H1 (cell line): ENCODE results near the gene TCAF1. TPM values are rescaled to one million over a fixed set of nuclear protein-coding genes. Genes with fewer than 3 reads are reported as not detected.

Experiments used
- ASH2L ChIP-seq: fragments of 200-600, 300-600 bp; sonication (generic); IDR thresholded peaks from one replicate; pipeline ENCODE4 v1.7.1; 2017; ENCODE audit warnings: low read length
- ATF2 ChIP-seq: IDR thresholded peaks from 2 replicates; pipeline ENCODE4 v1.6.1; 2012; ENCODE audit warnings: low read length, inconsistent platforms
- BCL11A ChIP-seq, 2 experiments: IDR thresholded peaks; one replicate each; pipeline ENCODE4 v1.6.1; 2011; ENCODE audit warnings: low read depth in 2 of 2, low read length in 2 of 2, mild to moderate bottlenecking in 2 of 2
- CHD2 ChIP-seq: IDR thresholded peaks from 2 replicates; pipeline ENCODE4 v1.6.1; 2012; ENCODE audit warnings: low read length, improper control_type of control experiment
- EGR1 ChIP-seq: IDR thresholded peaks from 2 replicates; pipeline ENCODE4 v1.6.1; 2011; ENCODE audit warnings: low read depth, low read length, borderline replicate concordance
- FOSL1 ChIP-seq: IDR thresholded peaks from 2 replicates; pipeline ENCODE4 v1.6.1; 2011; ENCODE audit warnings: mild to moderate bottlenecking, low read depth, low read length, moderate library complexity; ENCODE audit not compliant: insufficient read depth
- MAFK ChIP-seq: IDR thresholded peaks from 2 replicates; pipeline ENCODE4 v1.6.1; 2012; ENCODE audit warnings: low read depth, mild to moderate bottlenecking, improper control_type of control experiment, low read length
- PHF8 ChIP-seq: fragments of 200-600 bp; sonication (generic); conservative IDR thresholded peaks from 2 replicates; pipeline ENCODE4 v1.7.1; 2012; ENCODE audit warnings: low read depth, mild to moderate bottlenecking, inconsistent platforms, low read length, moderate library complexity
- POLR2A ChIP-seq, 2 experiments: IDR thresholded peaks; 1 replicate in 1 of 2; 2 replicates in 1 of 2; pipeline ENCODE4 v1.6.1; 2011; ENCODE audit warnings: low read depth in 2 of 2, low read length in 2 of 2, mild to moderate bottlenecking in 2 of 2; ENCODE audit errors: control extremely low read depth in 1 of 2
- POLR2AphosphoS5 ChIP-seq: IDR thresholded peaks from 2 replicates; pipeline ENCODE4 v1.6.1; 2011; ENCODE audit warnings: low read depth, low read length
- RFX5 ChIP-seq: IDR thresholded peaks from 2 replicates; pipeline ENCODE4 v1.6.1; 2011; ENCODE audit warnings: low read depth, low read length, improper control_type of control experiment, borderline replicate concordance
- RNF2 ChIP-seq: fragments of 200-900, 300-1000 bp; sonication (generic); IDR thresholded peaks from 2 replicates; pipeline ENCODE4 v1.7.1; 2016; ENCODE audit warnings: borderline replicate concordance, low read depth, mild to moderate bottlenecking, antibody characterized with exemption, low read length; ENCODE audit not compliant: poor library complexity, severe bottlenecking; ENCODE audit errors: missing control alignments
- RXRA ChIP-seq: IDR thresholded peaks from 2 replicates; pipeline ENCODE4 v1.6.1; 2011; ENCODE audit warnings: low read depth, mild to moderate bottlenecking, low read length, moderate library complexity; ENCODE audit not compliant: insufficient read depth
- SAP30 ChIP-seq: fragments of 300-600 bp; sonication (generic); IDR thresholded peaks from 2 replicates; pipeline ENCODE4 v1.7.1; 2012; ENCODE audit warnings: low read length, moderate library complexity, mild to moderate bottlenecking, inconsistent platforms; ENCODE audit not compliant: insufficient read depth, insufficient replicate concordance
- SRF ChIP-seq: IDR thresholded peaks from 2 replicates; pipeline ENCODE4 v1.6.1; 2011; ENCODE audit warnings: mild to moderate bottlenecking, low read depth, low read length, moderate library complexity
- TAF1 ChIP-seq: IDR thresholded peaks from 2 replicates; pipeline ENCODE4 v1.6.1; 2011; ENCODE audit warnings: mild to moderate bottlenecking, low read depth, low read length
- TEAD4 ChIP-seq: IDR thresholded peaks from 2 replicates; pipeline ENCODE4 v1.6.1; 2012; ENCODE audit warnings: low read depth, low read length, inconsistent platforms, mixed read lengths
- YY1 ChIP-seq: IDR thresholded peaks from 2 replicates; pipeline ENCODE4 v1.6.1; 2011; ENCODE audit warnings: low read depth, mild to moderate bottlenecking, low read length
- ZNF274 ChIP-seq: IDR thresholded peaks from 2 replicates; pipeline ENCODE4 v1.7.0; 2012; ENCODE audit warnings: low read length, borderline replicate concordance; ENCODE audit errors: extremely low read depth
- polyA plus RNA-seq, 7 experiments: library from polyadenylated mRNA; depleted of rRNA in 3 of 7; stranded (reverse) in 5 of 7; unstranded in 2 of 7; fragments of >200 nt in 5 of 7; fragments of 200-250 nt in 2 of 7; gene quantifications; 1 replicate in 5 of 7; 2 replicates in 1 of 7; 4 replicates in 1 of 7; pipeline versions ENCODE4 v1.2.1 to v1.2.3, GENCODE V29; 2011 to 2013; ENCODE audit warnings: missing spikeins in 2 of 7, mixed read lengths in 2 of 7
- total RNA-seq: library from RNA; stranded (reverse); fragmentation: NEBNext Ultra II Directional; extraction: Animal tissue kit (Norgen Biotek cat#: 25700); gene quantifications from 2 replicates; pipeline ENCODE4 v1.2.1, GENCODE V29; 2021
- TF ChIP-seq, protein P1 (sequence below): IDR thresholded peaks from 2 replicates; pipeline ENCODE4 v1.6.1; 2011; ENCODE audit warnings: low read length, improper control_type of control experiment

The TCAF1 gene
- total and polyA plus RNA-seq, 2 of the 8 experiments (the other 6 are each of a cell fraction or from before 2014, with no cell fraction given) = 9.6 to 28.0 TPM

GRCh38 chr7:143884969-143885559 is 16.9 kb downstream of the TCAF1 start (continued):
- TF ChIP-seq SAP30 (no peak), YY1 (no peak), ZNF274 (no peak), POLR2A (IDR thresholded peaks at IDR 0.05; ENCODE audit: control extremely low read depth in 1 of 2, low read depth in 2 of 2, low read length in 2 of 2) (peak; percentile 15 to 68; a peak in 2 of 3 replicates), RNF2 (no peak), EGR1 (peak; percentile 89; the same call in 1 of the 2 replicates), SRF (no peak), POLR2AphosphoS5 (peak; percentile 43; the same call in 1 of the 2 replicates), CHD2 (no peak), FOSL1 (no peak), TEAD4 (no peak), RXRA (no peak), TAF1 (peak; percentile 41; the same call in 1 of the 2 replicates), ASH2L (peak; percentile 70), PHF8 (0 out of 2 replicates have a peak, but pooled peaks have one; percentile 36), ATF2 (no peak), RFX5 (no peak), BCL11A (IDR thresholded peaks at IDR 0.05; ENCODE audit: low read depth in 2 of 2, low read length in 2 of 2) (no peak), MAFK (no peak)
- TF ChIP-seq, protein P1, sequence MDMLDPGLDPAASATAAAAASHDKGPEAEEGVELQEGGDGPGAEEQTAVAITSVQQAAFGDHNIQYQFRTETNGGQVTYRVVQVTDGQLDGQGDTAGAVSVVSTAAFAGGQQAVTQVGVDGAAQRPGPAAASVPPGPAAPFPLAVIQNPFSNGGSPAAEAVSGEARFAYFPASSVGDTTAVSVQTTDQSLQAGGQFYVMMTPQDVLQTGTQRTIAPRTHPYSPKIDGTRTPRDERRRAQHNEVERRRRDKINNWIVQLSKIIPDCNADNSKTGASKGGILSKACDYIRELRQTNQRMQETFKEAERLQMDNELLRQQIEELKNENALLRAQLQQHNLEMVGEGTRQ = no peak
